A549 (cell line): Measurements from ENCODE around the gene NFIA. TPM values are rescaled to one million over a fixed set of nuclear protein-coding genes. Genes with fewer than 3 reads are reported as not detected.

Source experiments
- ATAC-seq, 2 experiments: fragments of 200-7000 bp in 1 of 2; fragments of >200 bp in 1 of 2; cut with Nextera tagmentation in 1 of 2; cut with Tn5 transposase in 1 of 2; 3 replicates each; pipeline versions ENCODE4 v1.8.0 to v1.9.1; 2018 to 2020; ENCODE audit warnings: mild to moderate bottlenecking in 1 of 2, moderate library complexity in 1 of 2
- CTCF ChIA-PET: fragments of 300-600 bp; sonication (Branson Sonifier 250); formaldehyde crosslinking; extraction: SDS; loops from one replicate; lab custom pipeline; 2021; ENCODE audit warnings: antibody characterized with exemption, inconsistent platforms; lab: Yijun Ruan, JAX
- POLR2A ChIA-PET: fragments of 350-600 bp; formaldehyde crosslinking; extraction: SDS; loops from one replicate; lab custom pipeline; 2021; ENCODE audit warnings: antibody characterized with exemption, inconsistent platforms; lab: Yijun Ruan, JAX
- DNase-seq, 2 experiments: peaks; one replicate each; pipeline versions ENCODE4 v3.0.0 to v3.0.0-alpha.2; 2011 to 2016; ENCODE audit warnings: low read depth in 1 of 2, low spot score in 1 of 2
- FAIRE-seq: peaks from 2 replicates; lab custom pipeline; 2011; peaks lifted over from hg19 to GRCh38; lab: Jason Lieb, UNC
- H3K27ac ChIP-seq, 2 experiments: fragments of >200 bp; sonication (Bioruptor Twin); formaldehyde crosslinking; 3 replicates each; pipeline ENCODE4 v1.5.1; 2016 to 2017
- H3K4me1 ChIP-seq: fragments of >200 bp; sonication (Bioruptor Twin); formaldehyde crosslinking; 3 replicates; pipeline ENCODE4 v1.6.1; 2016
- H3K4me2 ChIP-seq: fragments of >200 bp; sonication (Bioruptor Twin); formaldehyde crosslinking; 3 replicates; pipeline ENCODE4 v1.6.1; 2016
- H3K4me3 ChIP-seq: fragments of >200 bp; sonication (Bioruptor Twin); formaldehyde crosslinking; 3 replicates; pipeline ENCODE4 v1.5.1; 2016
- H3K9me3 ChIP-seq: fragments of >200 bp; sonication (Bioruptor Twin); formaldehyde crosslinking; 3 replicates; pipeline ENCODE4 v1.6.1; 2016
- CBX2 ChIP-seq: fragments of 200-600 bp; sonication (generic); IDR thresholded peaks from 2 replicates; pipeline ENCODE4 v1.6.1; 2016; ENCODE audit warnings: low read depth, mild to moderate bottlenecking, borderline replicate concordance
- EHMT2 ChIP-seq: fragments of 200-600 bp; sonication (generic); IDR thresholded peaks from 2 replicates; pipeline ENCODE4 v1.6.1; 2016; ENCODE audit warnings: antibody characterized with exemption, low read depth, mild to moderate bottlenecking, moderate library complexity
- FOSB ChIP-seq: fragments of 250-450 bp; sonication (Bioruptor Pico); IDR thresholded peaks from 2 replicates; pipeline ENCODE4 v1.5.0; 2020; ENCODE audit warnings: mild to moderate bottlenecking, moderate library complexity
- FOSL2 ChIP-seq, 2 experiments: fragments of 450-650 bp in 1 of 2; fragments of >200 bp in 1 of 2; sonication (Bioruptor Twin) in 1 of 2; formaldehyde crosslinking; IDR thresholded peaks; 2 replicates each; pipeline versions ENCODE4 v1.5.0 to v1.6.1; 2016 to 2020; ENCODE audit warnings: mild to moderate bottlenecking in 1 of 2, moderate library complexity in 1 of 2
- FOXS1 ChIP-seq: fragments of 250-450 bp; sonication (Bioruptor Pico); IDR thresholded peaks from 2 replicates; pipeline ENCODE4 v1.5.0; 2020; ENCODE audit warnings: mild to moderate bottlenecking, moderate library complexity
- HOXA7 ChIP-seq: fragments of 250-450 bp; sonication (Bioruptor Pico); IDR thresholded peaks from 2 replicates; pipeline ENCODE4 v1.5.0; 2020; ENCODE audit warnings: mild to moderate bottlenecking, moderate library complexity
- HOXB13 ChIP-seq: fragments of 250-450 bp; sonication (Bioruptor Pico); IDR thresholded peaks from 2 replicates; pipeline ENCODE4 v1.5.0; 2020; ENCODE audit warnings: low read depth, mild to moderate bottlenecking, moderate library complexity
- KDM5A ChIP-seq: fragments of 200-600 bp; sonication (generic); IDR thresholded peaks from 2 replicates; pipeline ENCODE4 v1.6.1; 2016; ENCODE audit warnings: antibody characterized with exemption, mild to moderate bottlenecking
- PHF8 ChIP-seq: fragments of 200-600 bp; sonication (generic); IDR thresholded peaks from 2 replicates; pipeline ENCODE4 v1.6.1; 2016; ENCODE audit warnings: low read depth, mild to moderate bottlenecking, antibody characterized with exemption, moderate library complexity, borderline replicate concordance
- POLR2A ChIP-seq: IDR thresholded peaks from 2 replicates; pipeline ENCODE4 v1.6.1; 2012; ENCODE audit warnings: mild to moderate bottlenecking, low read length
- RCOR1 ChIP-seq: fragments of 150-350 bp; IDR thresholded peaks from 2 replicates; pipeline ENCODE4 v1.6.1; 2014; ENCODE audit warnings: antibody characterized with exemption, low read length, low read depth
- RNF2 ChIP-seq: fragments of 200-600 bp; sonication (generic); IDR thresholded peaks from 2 replicates; pipeline ENCODE4 v1.6.1; 2016; ENCODE audit warnings: low read depth, mild to moderate bottlenecking, antibody characterized with exemption, moderate library complexity, borderline replicate concordance
- TFCP2L1 ChIP-seq: fragments of 250-450 bp; sonication (Bioruptor Pico); IDR thresholded peaks from 2 replicates; pipeline ENCODE4 v1.5.0; 2021; ENCODE audit warnings: mild to moderate bottlenecking
- TP53 ChIP-seq: fragments of 250-450 bp; sonication (Bioruptor Pico); IDR thresholded peaks from 2 replicates; pipeline ENCODE4 v1.5.0; 2021; ENCODE audit warnings: mild to moderate bottlenecking, moderate library complexity
- ZFP36 ChIP-seq: fragments of 450-650 bp; IDR thresholded peaks from 2 replicates; pipeline ENCODE4 v1.6.1; 2014; ENCODE audit warnings: borderline replicate concordance; ENCODE audit not compliant: partially characterized antibody
- ZSCAN20 ChIP-seq: fragments of 250-450 bp; sonication (Bioruptor Pico); IDR thresholded peaks from 2 replicates; pipeline ENCODE4 v1.8.0; 2022; ENCODE audit warnings: mild to moderate bottlenecking, moderate library complexity
- WGBS: methylation state at CpG from one replicate; pipeline ENCODE4 v1.1.6; 2017; ENCODE audit errors: missing lambda C conversion rate; 5-methylcytosine and 5-hydroxymethylcytosine counted together
- polyA plus RNA-seq, 4 experiments: library from polyadenylated mRNA; depleted of rRNA in 3 of 4; stranded (reverse); fragments of >200 nt; fragmentation: RNase III in 1 of 4; extraction: RNeasy Plus Mini Kit Qiagen cat#74134 plus additional on column Dnase treatment in 1 of 4; gene quantifications; 2 replicates in 3 of 4; 3 replicates in 1 of 4; pipeline ENCODE4 v1.2.3, GENCODE V29; 2011 to 2017
- TF ChIP-seq, protein P1 (sequence below): fragments of >200 bp; sonication (Bioruptor Twin); formaldehyde crosslinking; IDR thresholded peaks from 3 replicates; pipeline ENCODE4 v1.5.1; 2016
- TF ChIP-seq, protein P2 (sequence below): fragments of 250-450 bp; sonication (Bioruptor Pico); IDR thresholded peaks from 2 replicates; pipeline ENCODE4 v1.5.0; 2021; ENCODE audit warnings: mild to moderate bottlenecking, moderate library complexity, borderline replicate concordance

NFIA gene
- polyA plus RNA-seq, 2 of the 4 experiments (the other 2 are of a cell fraction) = 6.5 to 25.8 TPM

DNA sequence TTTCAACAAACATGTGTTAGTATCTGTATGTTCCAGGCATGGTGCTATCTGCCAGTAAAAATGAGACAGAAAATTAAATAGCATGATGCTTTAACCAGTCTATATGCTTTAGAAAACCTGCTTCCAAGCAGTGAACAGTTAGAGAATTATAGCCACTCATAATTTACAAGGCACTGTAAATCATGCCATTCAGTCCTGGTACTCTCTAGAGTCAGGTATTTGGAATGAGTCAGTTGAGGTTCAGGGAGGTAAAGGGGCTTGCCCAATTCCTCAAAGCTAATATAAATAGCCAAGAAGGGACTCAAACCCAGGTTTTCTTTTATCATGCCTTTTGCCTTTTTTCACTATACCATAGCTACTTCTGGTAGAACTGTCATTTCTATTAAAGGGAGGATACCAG is 184.4 kb downstream of the NFIA start:
- FAIRE-seq (no peak), DNase-seq (no peak)
- H3K9me3 ChIP-seq = no peaks in the 10 kb centered on the region
- POLR2A ChIA-PET = no interaction called here
- TF ChIP-seq POLR2A = no peak
- no peak for TF ChIP-seq FOXS1 (CRISPR knock-in tag)
- no peak for TF ChIP-seq HOXA7 (CRISPR knock-in tag)
- TF ChIP-seq, protein P1, sequence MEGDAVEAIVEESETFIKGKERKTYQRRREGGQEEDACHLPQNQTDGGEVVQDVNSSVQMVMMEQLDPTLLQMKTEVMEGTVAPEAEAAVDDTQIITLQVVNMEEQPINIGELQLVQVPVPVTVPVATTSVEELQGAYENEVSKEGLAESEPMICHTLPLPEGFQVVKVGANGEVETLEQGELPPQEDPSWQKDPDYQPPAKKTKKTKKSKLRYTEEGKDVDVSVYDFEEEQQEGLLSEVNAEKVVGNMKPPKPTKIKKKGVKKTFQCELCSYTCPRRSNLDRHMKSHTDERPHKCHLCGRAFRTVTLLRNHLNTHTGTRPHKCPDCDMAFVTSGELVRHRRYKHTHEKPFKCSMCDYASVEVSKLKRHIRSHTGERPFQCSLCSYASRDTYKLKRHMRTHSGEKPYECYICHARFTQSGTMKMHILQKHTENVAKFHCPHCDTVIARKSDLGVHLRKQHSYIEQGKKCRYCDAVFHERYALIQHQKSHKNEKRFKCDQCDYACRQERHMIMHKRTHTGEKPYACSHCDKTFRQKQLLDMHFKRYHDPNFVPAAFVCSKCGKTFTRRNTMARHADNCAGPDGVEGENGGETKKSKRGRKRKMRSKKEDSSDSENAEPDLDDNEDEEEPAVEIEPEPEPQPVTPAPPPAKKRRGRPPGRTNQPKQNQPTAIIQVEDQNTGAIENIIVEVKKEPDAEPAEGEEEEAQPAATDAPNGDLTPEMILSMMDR = no peak
- TF ChIP-seq ZFP36 = no peak
- no peak for TF ChIP-seq PHF8
- TF ChIP-seq RCOR1 = no peak
- no peak for TF ChIP-seq TFCP2L1 (CRISPR knock-in tag)
- no peak for TF ChIP-seq FOSB (CRISPR knock-in tag)
- TF ChIP-seq, all 56 proteins: peak for 0
- no peak overlapping the region for H3K4me2 ChIP-seq
- ATAC-seq = 0 out of 6 replicates have a peak, but pooled peaks of 1 of the 2 experiments have one; percentile 25
- CTCF ChIA-PET = interaction anchor here (1.0 kb wide), 1 partner anchor 11 kb away, joined by 4 read pairs; no protein-coding TSS in a partner anchor
- peaks cover 31% of the 10 kb centered on the region for H3K4me1 ChIP-seq
- no peak overlapping the region for H3K4me3 ChIP-seq
- H3K27ac ChIP-seq = no peak overlapping the region

- FAIRE-seq (no peak), ATAC-seq (no peak), DNase-seq (no peak)
- TF ChIP-seq HOXB13 (CRISPR knock-in tag) = no peak
- TF ChIP-seq, protein P1 = no peak
- no peak for TF ChIP-seq RCOR1
- TF ChIP-seq PHF8 = no peak
- no peak for TF ChIP-seq HOXA7 (CRISPR knock-in tag)
- no peak for TF ChIP-seq RNF2
- no peak for TF ChIP-seq ZSCAN20 (CRISPR knock-in tag)
- TF ChIP-seq TP53 (CRISPR knock-in tag) = no peak
- TF ChIP-seq KDM5A = no peak
- no peak for TF ChIP-seq EHMT2
- TF ChIP-seq, protein P2, sequence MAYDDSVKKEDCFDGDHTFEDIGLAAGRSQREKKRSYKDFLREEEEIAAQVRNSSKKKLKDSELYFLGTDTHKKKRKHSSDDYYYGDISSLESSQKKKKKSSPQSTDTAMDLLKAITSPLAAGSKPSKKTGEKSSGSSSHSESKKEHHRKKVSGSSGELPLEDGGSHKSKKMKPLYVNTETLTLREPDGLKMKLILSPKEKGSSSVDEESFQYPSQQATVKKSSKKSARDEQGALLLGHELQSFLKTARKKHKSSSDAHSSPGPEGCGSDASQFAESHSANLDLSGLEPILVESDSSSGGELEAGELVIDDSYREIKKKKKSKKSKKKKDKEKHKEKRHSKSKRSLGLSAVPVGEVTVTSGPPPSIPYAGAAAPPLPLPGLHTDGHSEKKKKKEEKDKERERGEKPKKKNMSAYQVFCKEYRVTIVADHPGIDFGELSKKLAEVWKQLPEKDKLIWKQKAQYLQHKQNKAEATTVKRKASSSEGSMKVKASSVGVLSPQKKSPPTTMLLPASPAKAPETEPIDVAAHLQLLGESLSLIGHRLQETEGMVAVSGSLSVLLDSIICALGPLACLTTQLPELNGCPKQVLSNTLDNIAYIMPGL (CRISPR knock-in tag) = no peak
- TF ChIP-seq CBX2 = no peak
- no peak for TF ChIP-seq FOSL2 (IDR thresholded peaks at IDR 0.05)
- TF ChIP-seq FOSL2 (CRISPR knock-in tag; IDR thresholded peaks at IDR 0.05) = no peak
- H3K9me3 ChIP-seq = no peaks in the 10 kb centered on the region
- H3K27ac ChIP-seq = no peak overlapping the region
- no peak overlapping the region for H3K4me2 ChIP-seq
- no peak overlapping the region for H3K4me3 ChIP-seq
- CTCF ChIA-PET = interaction anchor here (0.6 to 0.9 kb wide), 3 partner anchors 21 to 184 kb away, joined by 3 to 7 read pairs (median 3); no protein-coding TSS in a partner anchor
- H3K4me1 ChIP-seq = peaks cover 34% of the 10 kb centered on the region
- WGBS = 83% methylated on average over 9 of the region's 9 CpGs
- POLR2A ChIA-PET = no interaction called here
Measured at GRCh38 chr1:61268546-61269240, 186.3 kb downstream of the NFIA start.
